ENCODE data around the gene PTPRG.

DNA sequence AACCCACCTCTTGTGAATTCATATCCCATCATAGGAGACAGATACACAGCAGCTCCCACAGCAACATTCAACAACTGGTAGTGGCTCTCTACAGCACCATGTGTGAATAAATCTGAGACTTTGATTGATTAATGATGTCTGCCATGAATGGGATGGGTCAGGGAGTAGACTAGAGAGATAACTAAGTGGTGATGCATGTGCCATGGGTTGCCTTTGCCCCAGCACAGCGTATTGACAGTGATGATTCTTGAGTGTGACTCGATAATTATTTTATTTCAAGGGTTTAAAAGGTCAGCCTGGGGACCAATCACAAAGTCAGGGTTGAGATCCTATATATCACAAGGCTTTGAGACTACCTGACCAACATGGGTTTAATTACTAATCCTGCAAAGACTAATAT lies 295.9 kb downstream of the PTPRG start:
- TF ChIP-seq, protein P1, sequence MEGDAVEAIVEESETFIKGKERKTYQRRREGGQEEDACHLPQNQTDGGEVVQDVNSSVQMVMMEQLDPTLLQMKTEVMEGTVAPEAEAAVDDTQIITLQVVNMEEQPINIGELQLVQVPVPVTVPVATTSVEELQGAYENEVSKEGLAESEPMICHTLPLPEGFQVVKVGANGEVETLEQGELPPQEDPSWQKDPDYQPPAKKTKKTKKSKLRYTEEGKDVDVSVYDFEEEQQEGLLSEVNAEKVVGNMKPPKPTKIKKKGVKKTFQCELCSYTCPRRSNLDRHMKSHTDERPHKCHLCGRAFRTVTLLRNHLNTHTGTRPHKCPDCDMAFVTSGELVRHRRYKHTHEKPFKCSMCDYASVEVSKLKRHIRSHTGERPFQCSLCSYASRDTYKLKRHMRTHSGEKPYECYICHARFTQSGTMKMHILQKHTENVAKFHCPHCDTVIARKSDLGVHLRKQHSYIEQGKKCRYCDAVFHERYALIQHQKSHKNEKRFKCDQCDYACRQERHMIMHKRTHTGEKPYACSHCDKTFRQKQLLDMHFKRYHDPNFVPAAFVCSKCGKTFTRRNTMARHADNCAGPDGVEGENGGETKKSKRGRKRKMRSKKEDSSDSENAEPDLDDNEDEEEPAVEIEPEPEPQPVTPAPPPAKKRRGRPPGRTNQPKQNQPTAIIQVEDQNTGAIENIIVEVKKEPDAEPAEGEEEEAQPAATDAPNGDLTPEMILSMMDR (conservative IDR thresholded peaks at IDR 0.05 in 1 of 2, IDR thresholded peaks at IDR 0.05 in 1 of 2; ENCODE audit: low read depth in 1 of 2, low read length in 2 of 2) = no peak
- TF ChIP-seq EZH2 (IDR thresholded peaks at IDR 0.05; ENCODE audit: low read length, missing control alignments) = no peak
